Renal cortex interstitium (tissue), 11 donors: ENCODE data around the gene ARHGAP26. TPM values are rescaled to one million over a fixed set of nuclear protein-coding genes. Genes with fewer than 3 reads are reported as not detected.
"Not testable (repeated sequence)": the region's sequence is repeated elsewhere in the genome, so short reads cannot be mapped to it uniquely, and the experiment has no call there.

Experiments used
- DNase-seq, 11 donors: peaks; one replicate each; pipeline ENCODE4 v3.0.0-alpha.2; 2013; ENCODE audit warnings: low read depth in 9 of 11, low spot score in 4 of 11; ENCODE audit errors: extremely low read depth in 1 of 11
- polyA plus RNA-seq, 3 donors: library from polyadenylated mRNA; unstranded; fragments of 120-200 nt; gene quantifications; one replicate each; pipeline ENCODE4 v1.2.1, GENCODE V29; 2013; ENCODE audit not compliant: insufficient read length in 3 of 3

The ARHGAP26 gene
- polyA plus RNA-seq, 3 donors, result 10.7 to 13.7 (median 10.9) TPM

- no peak for DNase-seq
Observed at GRCh38 chr5:142910128-142910527, 140.0 kb downstream of the ARHGAP26 start.

GRCh38 chr5:142911170-142911569, 141.0 kb downstream of the ARHGAP26 start:
- DNase-seq, result no peak

GRCh38 chr5:142911775-142912174, 141.6 kb downstream of the ARHGAP26 start:
- no peak for DNase-seq

- DNase-seq, result no peak
Observed at GRCh38 chr5:142913728-142914338, 143.7 kb downstream of the ARHGAP26 start.

GRCh38 chr5:142915038-142915437, 144.9 kb downstream of the ARHGAP26 start:
- no peak for DNase-seq

GRCh38 chr5:142915813-142916424, 145.7 kb downstream of the ARHGAP26 start:
- no peak for DNase-seq

- no peak for DNase-seq
Observed at GRCh38 chr5:142918959-142919635, 148.9 kb downstream of the ARHGAP26 start.

GRCh38 chr5:142920849-142921612, 150.9 kb downstream of the ARHGAP26 start:
- no peak for DNase-seq

GRCh38 chr5:142922223-142922952, 152.2 kb downstream of the ARHGAP26 start:
- DNase-seq, result no peak

- DNase-seq, result no peak
Observed at GRCh38 chr5:142924135-142924883, 154.1 kb downstream of the ARHGAP26 start.

GRCh38 chr5:142925795-142926194, 155.6 kb downstream of the ARHGAP26 start:
- DNase-seq, result no peak

GRCh38 chr5:142926549-142926948, 156.4 kb downstream of the ARHGAP26 start:
- DNase-seq, result no peak

GRCh38 chr5:142928999-142929398, 158.8 kb downstream of the ARHGAP26 start:
- DNase-seq, result not testable (repeated sequence)

GRCh38 chr5:142929587-142929986, 159.4 kb downstream of the ARHGAP26 start:
- DNase-seq, result no peak

- no peak for DNase-seq
Observed at GRCh38 chr5:142930395-142931110, 160.4 kb downstream of the ARHGAP26 start.

- no peak for DNase-seq
Observed at GRCh38 chr5:142931896-142932686, 161.9 kb downstream of the ARHGAP26 start.
